Glomerular visceral epithelial cell (primary cell): ENCODE data around the gene HMCN2.
"Not testable (repeated sequence)": the region's sequence is repeated elsewhere in the genome, so short reads cannot be mapped to it uniquely, and the experiment has no call there.

Experiments used
- DNase-seq: peaks from one replicate; pipeline ENCODE4 v3.0.0-alpha.2; 2016; ENCODE audit errors: extremely low spot score

HMCN2 gene

GRCh38 chr9:130431536-130432303, 166.2 kb downstream of the HMCN2 start:
- DNase-seq: no peak

- no peak for DNase-seq
Measured at GRCh38 chr9:130432362-130432761, 166.8 kb downstream of the HMCN2 start.

DNA sequence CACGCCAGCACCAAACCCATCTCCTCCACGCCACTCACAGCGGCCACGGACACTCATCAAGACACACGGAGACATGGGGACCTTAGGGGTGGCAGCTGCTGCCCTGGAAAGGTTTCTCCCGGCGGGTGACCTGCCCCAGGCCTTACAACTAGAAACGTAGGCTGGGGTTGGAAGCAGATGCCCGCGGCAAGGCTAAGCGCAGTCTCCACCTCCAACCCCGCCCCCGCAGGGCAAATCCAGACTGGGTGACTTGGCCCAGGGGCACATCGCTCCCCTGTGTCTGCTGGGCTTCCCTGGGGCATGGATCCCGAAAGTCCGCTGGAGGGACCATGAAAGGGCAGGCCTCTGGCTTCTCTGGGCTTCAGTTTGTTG, 167.2 kb downstream of the HMCN2 start:
- no peak for DNase-seq

GRCh38 chr9:130433168-130433946, 167.8 kb downstream of the HMCN2 start:
- peak; percentile 26 for DNase-seq

DNA sequence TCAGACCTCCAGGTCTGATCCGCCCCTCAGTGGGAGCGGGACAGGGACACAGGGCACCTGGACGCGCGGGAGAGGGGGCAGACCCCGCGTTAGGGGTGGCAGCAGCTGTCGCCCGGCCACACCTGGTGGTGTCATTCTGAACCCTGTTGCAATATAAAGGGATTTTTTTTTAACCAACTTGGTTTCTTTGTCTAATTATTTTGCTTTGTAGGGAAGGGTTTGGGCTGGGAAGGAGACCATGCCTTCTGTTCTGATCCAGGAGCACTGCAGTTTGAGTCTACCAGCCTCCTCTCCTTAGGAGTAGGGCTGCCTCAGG, 168.3 kb downstream of the HMCN2 start:
- no peak for DNase-seq

- not testable (repeated sequence) for DNase-seq
Measured at GRCh38 chr9:130434656-130435055, 169.1 kb downstream of the HMCN2 start.

DNA sequence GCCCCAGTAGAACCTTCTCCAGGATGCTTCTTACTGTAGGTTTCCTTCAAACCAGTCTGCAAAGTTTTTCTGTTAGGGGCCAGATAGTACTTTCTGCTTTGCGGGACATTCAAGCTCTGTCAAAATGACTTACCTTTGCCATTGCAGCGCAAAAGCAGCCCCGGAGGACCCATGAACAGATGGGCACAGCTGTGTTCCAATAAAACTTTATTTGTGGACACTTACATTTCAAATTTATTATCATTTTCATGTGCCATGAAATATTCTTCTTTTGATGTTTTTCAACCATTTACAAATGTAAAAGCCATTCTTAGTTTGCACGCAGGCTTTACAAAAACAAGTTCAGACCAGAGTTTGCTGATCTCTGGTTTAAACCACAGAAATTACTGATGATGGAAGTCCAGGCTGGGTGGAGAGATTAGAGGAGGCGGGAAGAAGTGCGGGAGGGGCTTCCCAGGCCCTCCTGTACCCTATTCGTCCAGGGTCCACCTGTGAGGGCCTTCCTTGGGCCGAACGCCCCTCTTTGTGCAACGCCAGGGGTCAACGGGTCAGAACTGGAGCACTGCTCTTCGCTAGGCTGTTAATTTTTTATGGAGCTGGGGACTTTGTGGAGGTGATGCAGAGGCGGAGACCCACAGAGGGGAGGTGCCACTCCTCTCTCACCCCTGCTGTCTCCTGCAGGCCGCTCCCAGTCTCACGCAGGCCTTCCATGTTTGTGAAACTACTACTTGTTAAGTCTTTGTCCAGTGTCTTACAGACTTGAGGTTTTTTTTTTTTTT, 171.6 kb downstream of the HMCN2 start:
- DNase-seq: no peak

DNA sequence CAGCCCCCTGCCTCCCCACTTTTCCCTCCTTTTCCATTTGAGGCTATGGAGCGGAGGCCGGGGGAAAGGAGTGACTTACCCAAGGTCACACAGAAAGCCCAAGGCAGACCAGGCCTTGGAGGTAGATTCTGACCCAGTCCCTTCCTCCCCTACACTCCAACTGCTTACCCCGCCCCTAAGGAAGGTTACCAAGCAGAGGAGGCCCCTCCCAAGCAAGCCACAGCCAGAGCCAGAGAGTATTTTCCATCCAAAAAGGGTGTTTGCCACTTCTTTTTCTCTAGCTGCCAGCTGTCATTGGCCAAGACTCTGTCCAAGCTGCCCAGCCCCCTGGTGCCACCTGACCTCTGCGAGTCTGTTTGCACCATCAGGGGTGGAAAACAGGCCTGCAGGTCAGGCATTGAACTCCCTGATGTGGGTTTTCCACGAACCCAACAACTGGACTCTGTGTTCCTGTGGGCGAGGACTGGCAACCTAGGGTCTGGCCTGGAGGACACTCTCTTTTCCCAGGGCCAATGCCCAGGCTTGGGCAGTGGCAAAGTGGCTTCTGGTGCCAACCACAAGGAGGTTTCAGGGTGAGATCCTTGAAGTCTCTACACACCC, 172.9 kb downstream of the HMCN2 start:
- no peak for DNase-seq

DNA sequence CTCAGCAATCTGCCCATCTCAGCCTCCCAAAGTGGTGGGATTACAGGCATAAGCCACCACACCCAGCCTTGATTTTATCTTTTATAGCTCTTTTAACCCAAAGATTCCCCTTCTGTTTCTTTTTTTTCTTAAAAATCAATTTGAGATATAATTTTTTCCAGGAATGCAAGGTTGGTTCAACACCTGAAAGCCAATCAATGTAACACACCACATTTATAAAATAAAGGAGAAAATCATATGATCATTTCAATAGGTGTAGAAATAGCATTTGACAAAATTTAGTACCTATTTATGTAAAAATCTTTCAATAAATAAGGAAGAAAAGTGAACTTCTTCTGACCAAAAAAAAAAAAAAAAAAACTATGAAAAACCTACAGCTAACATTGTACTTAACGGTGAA, 175.5 kb downstream of the HMCN2 start:
- no peak for DNase-seq

DNA sequence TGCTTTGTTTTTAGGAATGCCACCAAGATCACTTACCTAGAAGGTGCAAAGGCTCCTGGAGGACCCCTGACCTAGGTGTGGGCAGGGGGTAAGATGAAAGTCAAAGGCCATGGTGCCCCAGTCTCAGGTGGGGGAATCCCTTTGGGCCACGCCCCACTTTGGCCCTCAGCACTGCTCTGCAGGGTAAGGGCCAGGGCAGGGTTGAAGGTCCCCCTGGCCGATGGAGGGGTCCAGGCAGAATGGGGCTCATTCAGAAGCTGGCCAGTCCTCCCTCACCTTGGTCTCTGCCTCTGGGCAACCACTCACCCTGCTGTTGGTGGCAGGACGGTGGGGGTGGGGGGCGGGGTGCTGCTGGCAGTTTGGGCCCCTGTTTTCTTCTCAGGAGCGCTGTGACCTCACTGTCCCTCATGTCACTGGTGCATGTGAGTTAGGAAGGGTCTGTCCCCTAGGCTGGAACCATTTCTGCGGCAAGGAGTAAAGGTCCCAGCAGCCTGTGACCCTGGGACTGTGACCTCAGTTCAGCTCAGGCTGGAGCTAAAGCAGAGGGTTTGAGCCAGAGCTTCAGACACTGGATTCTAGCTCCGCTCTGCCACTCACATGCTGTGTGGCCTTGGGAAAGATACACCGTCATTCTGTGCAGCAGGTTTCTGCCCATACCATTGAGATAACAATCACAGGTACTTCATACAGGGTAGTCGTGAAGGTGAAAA, 177.3 kb downstream of the HMCN2 start:
- DNase-seq: no peak

GRCh38 chr9:130443456-130443801, 177.9 kb downstream of the HMCN2 start:
- no peak for DNase-seq

GRCh38 chr9:130443840-130444492, 178.4 kb downstream of the HMCN2 start:
- DNase-seq: no peak

DNA sequence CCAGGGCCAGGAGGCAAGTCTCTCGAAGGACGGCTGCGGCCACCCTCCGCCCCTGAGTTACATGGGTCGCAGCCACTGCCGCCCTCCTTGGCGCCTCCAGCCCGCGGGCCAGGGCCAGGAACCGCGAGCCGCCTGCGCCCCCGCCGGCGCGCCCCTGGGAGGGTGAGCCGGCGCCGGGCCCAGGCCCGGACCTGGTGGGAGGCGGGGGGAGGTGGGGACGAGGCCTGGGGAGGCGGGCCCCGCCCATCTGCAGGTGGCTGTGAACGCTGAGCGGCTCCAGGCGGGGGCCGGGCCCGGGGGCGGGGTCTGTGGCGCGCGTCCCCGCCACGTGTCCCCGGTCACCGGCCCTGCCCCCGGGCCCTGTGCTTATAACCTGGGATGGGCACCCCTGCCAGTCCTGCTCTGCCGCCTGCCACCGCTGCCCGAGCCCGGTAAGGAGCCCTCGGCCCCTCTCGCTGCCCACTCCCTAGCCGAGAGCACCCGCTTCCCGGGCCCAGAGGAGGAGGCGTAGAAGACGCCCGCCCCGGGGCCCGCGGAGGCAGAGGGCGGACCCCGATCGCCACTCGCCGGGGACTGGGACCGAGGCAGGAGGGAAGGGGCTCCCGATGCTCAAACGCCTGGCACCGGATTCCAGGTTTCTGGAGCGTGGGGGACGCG, 179.1 kb downstream of the HMCN2 start, which contains the start of gene ASS1:
Gene ASS1 (plus strand): TSS at position 397 of the 657 bp plus-strand sequence. CDS start 7,268 bp downstream, outside the sequence.
- DNase-seq: no peak

GRCh38 chr9:130445268-130445983, 179.9 kb downstream of the HMCN2 start:
- no peak for DNase-seq

DNA sequence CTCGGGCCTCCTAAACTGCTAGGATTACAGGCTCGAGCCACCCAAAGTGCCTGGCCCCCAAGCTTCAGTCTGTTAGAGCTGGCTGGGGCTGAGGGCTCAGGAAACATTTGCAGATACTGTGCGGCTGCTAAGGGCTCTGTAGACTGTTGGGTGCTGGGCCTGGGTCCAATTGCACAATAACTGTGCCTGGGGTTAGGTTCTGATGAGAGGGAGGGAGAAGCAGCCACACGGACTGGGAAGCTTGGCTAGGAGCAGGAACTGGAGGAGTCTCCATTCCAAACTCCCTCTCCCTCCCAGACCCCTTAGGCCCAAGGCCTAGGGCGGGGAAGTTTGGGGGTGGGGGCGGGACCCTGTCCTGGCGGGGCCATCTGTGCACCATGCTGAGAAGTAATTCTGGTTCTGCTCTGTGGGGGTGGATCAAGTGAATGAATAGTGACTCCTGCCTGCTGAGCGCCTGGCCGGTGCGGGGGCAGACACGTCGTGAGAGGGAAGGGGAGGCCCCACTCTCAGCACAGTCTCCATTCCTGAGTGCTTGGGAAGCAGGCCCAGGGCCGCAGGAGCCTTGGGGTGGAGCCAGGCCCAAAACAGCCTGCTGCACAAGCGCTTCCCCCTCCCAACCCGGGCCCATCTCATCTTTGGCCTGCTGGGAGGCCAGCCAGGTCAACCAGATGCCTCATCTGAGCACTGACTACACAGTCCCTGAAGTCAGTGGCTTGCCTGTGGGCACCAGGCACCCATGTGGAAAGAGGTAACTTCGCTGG, 180.7 kb downstream of the HMCN2 start:
- DNase-seq: peak; percentile 15

- no peak for DNase-seq
Measured at GRCh38 chr9:130447193-130447816, 181.7 kb downstream of the HMCN2 start.

- no peak for DNase-seq
Measured at GRCh38 chr9:130448035-130448624, 182.6 kb downstream of the HMCN2 start.
